Smooth muscle cell of the brain vasculature (primary cell): Measurements from ENCODE around the gene SMG9.

Experiments
- DNase-seq: peaks from one replicate; pipeline ENCODE4 v3.0.0-alpha.2; 2012; ENCODE audit warnings: low read depth, low spot score

Gene SMG9

DNA sequence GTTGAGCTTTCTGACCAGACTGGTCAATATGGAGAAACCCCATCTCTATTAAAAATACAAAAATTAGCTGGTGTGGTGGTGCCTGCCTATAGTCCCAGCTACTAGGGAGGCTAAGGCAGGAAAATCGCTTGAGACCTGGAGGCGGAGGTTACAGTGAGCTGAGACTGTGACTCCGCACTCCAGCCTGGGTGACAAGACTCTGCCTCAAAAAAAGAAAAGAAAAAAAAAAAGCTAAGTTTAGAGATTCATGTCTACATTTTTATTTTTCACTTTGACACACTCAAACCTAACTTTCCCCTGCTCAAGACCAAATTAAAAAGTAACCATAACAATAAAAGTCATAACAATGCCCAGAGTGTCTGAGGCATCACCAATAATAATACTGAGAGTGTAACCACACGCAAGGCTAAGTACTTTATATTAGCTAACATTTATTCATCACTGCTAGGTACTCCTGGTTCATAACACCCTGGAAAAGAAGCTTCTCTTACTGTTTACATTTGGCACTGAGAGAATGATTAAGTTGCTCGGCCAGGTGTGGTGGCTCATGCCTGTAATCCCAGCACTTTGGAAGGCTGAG lies 33.2 kb downstream of the SMG9 start:
- DNase-seq: no peak

- no peak for DNase-seq
Measured at GRCh38 chr19:43720936-43721335, 33.8 kb downstream of the SMG9 start.

DNA sequence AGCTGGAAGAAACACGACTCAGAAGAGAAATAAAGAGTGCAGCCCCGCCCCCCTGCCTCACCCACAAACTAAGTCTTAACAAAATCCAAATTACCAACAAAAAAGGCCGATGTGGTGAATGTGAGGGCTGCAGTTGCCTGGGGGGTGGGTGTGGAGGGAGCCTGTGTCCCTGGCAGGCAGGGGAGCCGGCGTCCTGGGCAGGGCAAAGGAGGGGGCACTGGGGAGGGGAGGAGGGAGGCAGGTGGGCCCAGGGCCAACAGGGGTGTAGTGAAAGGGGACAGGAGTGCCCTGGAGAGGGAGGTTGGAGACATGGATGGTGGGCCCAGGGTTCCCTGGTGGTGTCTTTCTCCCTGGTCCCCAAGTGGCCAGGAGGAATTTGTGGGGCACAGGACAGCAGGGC lies 34.8 kb downstream of the SMG9 start:
- no peak for DNase-seq

DNA sequence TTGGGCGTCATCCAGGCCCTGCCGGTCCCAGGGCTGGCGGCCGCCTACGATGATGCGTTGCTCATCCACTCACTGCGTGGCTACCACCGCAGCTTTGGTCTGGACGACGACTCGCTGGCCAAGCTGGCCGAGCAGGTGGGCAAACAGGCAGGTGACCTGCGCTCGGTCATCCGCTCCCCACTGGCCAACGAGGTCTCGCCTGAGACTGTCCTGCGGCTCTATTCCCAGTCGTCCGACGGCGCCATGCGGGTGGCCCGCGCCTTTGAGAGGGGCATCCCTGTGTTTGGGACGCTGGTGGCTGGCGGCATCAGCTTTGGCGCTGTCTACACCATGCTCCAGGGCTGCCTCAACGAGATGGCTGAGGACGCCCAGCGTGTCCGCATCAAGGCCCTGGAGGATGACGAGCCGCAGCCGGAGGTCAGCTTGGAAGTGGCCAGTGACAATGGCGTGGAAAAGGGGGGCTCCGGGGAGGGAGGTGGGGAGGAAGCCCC lies 35.3 kb downstream of the SMG9 start:
- DNase-seq: no peak

DNA sequence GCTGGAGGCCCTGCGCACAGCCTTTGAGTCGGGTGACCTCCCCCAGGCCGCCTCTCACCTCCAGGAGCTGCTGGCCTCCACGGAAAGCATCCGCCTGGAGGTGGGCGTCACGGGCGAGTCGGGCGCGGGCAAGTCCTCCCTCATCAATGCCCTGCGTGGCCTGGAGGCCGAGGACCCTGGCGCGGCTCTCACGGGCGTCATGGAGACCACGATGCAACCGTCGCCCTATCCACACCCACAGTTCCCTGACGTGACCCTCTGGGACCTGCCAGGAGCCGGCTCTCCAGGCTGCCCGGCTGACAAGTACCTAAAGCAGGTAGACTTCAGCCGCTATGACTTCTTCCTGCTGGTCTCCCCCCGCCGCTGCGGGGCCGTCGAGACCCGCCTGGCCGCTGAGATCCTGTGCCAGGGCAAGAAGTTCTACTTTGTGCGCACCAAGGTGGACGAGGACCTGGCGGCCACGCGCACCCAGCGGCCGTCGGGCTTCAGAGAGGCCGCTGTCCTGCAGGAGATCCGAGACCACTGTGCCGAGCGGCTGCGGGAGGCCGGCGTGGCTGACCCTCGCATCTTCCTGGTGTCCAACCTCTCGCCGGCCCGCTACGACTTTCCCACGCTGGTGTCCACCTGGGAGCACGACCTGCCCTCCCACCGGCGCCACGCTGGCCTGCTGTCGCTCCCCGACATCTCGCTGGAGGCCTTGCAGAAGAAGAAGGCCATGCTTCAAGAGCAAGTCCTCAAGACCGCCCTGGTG lies 36.0 kb downstream of the SMG9 start:
- DNase-seq: no peak

- DNase-seq: no peak
Measured at GRCh38 chr19:43715776-43716175, 39.0 kb downstream of the SMG9 start, which contains the start of gene IRGC. TSS of gene IRGC (plus strand) at chr19:43716076. CDS start at chr19:43718559, 2,483 bp downstream.

DNA sequence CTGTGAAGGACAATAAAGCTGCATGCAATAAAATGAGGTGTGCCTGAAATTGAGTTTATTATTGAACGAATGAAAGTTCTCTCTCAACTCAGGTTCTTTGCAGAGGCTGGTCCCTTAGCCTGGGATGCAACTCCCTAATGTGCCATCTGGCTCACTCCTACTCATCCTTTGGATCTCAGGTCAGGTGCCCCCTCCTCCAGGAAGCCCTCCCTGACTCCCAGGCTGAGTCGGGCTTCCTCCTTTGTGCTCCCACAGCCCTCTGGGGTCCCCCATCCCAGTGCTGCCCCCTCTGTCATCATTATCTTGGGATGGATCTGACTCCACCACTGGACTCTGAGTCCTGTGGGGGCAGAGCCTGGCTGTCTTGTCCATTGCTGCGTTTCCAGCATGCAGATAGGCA lies 41.6 kb downstream of the SMG9 start:
- DNase-seq: no peak

DNA sequence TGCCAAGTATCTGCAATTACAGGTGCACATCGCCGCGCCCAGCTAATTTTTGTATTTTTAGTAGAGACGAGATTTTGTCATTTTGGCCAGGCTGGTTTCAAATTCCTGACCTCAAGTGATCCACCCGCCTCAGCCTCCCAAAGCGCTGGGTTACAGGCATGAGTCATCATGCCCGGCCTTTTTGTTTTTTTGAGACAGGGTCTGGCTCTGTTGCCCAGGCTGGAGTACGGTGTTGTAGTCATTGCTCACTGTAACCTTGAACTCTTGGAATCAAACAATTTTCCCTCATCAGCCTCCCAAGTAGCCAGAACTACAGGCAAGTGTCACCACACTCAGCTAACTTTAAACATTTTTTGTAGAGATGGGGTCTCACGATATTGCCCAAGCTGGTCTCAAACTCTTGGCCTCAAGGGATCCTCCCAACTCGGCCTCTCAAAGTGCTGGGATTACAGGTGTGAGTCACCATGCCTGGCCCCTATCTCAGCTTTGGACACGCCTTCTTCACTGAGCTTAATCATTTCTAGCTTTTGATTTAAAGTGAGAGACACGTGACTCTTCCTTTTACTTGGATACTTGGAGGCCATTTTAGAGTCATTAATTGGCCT lies 42.9 kb downstream of the SMG9 start:
- no peak for DNase-seq

GRCh38 chr19:43708716-43709115 lies 46.0 kb downstream of the SMG9 start:
- no peak for DNase-seq

DNA sequence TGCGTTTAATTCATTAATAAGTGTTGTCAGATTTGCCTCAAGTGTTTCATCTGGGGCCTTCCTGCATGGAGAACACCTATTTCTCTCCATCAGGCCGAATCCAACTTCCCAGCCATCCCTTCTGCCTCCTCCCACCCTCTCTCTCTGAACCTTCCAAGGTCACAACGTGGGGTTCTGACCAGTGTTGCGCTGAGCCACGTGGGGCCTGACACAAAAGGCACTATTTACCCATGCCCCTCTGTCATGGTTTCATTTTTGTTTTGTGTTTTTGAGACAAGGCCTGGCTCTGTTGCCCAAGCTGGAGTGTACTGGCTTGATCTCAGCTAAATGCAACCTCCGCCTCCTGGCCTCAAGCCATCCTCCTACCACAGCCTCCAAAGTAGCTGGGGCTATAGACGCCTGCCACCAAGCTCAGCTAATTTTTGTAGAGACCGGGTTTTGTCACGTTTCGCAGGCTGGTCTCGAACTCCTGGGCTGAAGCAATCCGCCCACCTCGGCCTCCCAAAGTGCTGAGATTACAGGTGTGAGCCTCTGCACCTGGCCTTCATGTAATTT lies 47.5 kb downstream of the SMG9 start:
- no peak for DNase-seq

- no peak for DNase-seq
Measured at GRCh38 chr19:43705729-43706128, 49.0 kb downstream of the SMG9 start.

DNA sequence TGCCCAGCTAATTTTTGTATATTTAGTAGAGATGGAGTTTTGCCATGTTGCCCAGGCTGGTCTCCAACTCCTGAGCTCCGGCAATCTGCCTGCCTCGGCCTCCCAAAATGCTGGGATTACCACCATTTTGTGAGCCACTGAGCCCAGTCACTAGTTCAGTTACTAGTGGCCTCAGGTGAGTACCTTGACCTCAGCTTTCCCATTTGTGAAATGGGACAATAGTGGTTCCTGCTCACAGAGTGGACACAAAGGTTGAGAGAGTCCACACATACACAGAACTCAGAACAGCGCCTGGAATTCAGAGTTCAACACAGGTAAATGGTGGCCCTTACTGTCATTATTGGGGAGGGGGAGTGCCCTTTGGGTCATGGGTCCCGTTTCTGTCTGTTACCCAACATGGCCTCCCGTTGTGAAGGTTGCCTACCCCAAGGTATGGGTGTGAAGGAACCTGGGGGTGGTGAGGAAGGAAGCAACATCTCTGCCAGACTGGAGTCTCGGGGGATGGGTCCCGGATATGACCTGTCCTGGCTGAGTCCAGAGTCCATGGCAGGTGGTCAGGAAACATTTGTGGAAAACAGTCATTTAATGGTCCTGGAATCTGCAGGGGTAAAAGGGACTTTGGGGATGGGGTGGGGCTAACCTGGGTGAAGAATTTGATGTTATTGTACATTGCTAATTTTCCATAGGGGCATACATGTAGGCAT lies 50.6 kb downstream of the SMG9 start:
- DNase-seq: no peak

DNA sequence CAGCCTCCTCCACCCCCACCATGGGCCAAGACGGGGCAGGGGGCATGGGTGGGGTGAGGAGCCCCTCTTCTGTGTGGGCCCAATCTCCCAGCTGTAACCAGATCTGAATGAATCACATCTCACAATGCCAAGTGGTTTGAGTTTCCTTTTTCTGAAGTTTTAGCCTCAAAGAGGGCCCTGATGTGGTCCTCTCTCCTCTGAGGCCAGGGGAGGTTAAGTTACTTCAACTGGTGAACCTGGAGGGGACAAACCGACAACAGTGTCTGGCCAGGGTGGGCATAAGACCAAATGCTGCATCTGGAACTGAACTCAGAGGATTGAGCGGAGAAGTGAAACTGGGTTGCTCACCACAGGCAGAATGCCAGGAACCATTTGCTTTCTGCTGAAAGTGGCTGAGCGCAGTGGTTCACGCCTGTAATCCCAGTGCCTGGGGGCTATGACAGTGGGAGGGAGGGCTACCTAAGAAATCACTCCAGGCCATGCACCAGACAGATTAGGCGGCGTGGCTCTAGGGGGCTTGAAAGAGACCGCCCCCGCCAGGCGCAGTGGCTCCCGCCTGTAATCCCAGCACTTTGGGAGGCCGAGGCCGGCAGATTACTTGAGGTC lies 54.3 kb downstream of the SMG9 start:
- no peak for DNase-seq

GRCh38 chr19:43699506-43700394 lies 55.0 kb downstream of the SMG9 start:
- DNase-seq: no peak

DNA sequence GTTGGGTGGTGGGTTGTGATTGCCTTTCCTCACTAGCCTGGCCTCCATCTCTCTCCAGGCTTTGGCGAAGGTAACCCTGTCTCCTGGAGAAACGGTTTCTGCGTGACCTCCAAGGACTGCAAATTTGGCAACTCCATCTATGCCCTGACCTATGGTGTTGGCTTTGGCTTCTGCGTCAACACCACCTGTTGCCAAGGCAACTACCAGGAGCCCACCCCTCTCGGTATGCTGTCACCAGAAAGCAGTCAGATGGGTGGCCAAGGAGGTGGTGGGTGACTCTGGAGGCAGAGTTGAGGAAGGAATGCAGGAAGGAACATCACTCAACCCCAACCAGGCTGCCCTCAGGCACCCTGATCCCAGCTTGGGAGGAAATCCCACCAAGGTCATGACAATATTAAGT lies 57.5 kb downstream of the SMG9 start:
- DNase-seq: no peak

DNA sequence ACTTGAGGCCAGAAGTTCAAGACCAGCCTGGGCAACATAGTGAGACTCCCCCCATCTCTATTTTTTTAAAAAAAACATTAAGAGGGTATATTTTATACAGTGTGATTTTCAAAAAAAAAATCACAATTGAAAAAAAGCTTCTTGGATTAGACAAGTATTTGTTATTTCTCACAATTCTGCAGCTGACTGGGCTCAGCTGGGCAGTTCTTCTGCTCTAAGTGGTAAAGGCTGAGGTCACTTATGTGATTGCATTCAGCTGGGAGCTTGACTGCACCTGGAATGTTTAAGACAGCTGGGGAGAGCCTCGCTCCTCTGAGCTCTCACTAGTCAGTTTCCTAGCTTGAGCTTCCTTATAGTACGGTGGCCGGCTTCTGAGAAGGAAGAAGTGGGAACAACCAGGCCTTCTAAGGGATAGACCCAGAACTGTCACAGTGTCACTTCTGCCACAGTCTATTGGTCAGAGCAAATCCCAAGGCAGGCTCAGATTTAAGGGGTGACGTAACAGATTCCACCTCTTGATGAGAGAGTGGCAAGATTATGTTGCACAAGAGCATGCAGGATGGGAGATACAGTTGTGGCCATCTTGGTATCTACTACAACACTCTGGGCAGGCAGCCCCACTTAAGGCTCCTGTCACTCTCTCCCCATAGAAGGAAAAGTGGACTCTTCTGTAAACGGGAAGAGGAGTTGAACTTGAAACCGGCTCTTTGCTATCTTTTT lies 58.6 kb downstream of the SMG9 start:
- no peak for DNase-seq

DNA sequence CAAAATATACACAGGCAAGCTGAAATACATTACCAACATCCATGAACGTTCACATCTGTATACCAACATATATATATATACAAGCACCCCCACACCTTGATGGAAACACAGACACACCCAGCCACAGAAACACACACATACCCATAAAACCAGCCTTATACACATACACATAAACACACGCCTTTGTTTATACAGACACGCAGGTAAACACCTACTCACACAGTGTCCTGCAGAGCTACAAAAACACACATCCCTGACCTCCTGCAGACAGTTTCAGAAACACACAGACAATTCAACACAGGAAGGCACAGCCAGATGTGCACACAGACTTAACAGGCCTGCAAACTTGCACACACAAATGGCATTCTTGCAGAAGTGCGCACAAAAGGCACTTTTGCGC lies 60.2 kb downstream of the SMG9 start:
- DNase-seq: no peak

- DNase-seq: no peak
Measured at GRCh38 chr19:43692877-43693276, 61.9 kb downstream of the SMG9 start.

DNA sequence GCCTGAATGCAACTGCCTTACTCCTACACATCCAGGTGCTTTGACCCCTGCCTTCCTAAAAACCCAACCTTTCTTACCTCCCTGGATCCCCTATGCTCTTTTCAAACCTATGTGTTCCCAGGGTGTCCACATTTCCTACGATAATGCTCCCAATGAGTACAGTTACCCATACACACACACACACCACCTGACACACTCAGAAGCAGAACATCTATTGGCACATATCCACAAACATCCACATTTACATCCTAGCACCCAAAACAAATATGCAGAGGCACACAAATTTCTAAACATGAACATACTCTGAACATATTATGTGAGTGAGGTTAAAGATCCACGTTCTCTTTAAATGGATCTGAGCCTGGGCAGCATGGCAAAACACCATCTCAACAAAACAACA lies 62.4 kb downstream of the SMG9 start:
- no peak for DNase-seq

DNA sequence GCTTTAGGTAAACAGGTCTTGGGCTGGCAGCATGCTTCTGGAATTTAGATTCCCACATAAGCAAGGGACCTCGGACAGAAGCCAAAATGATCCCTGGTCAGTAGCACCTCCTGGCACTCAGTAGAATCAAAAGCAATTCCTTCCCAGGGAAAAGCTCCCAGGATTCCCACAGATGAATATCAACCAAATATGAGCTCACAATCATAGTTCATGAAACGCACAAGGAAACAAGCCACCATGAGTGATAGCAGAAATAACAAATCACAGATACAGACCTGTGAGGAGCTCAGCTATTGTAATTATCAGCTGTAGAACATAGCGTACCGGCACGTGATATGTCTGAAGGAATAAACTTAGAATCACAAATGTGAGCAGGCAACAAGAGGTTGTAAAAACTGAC lies 63.0 kb downstream of the SMG9 start:
- DNase-seq: no peak
